Activated B cell treated with CpG ODN at 0.5 μM for 24 hours (primary cell): ENCODE measurements around the gene IDI2. TPM values are rescaled to one million over a fixed set of nuclear protein-coding genes. Genes with fewer than 3 reads are reported as not detected.

ENCODE experiments used
- ATAC-seq: fragments of 200-7000 bp; cut with Tn5 transposase; one replicate; pipeline ENCODE4 v1.10.0; 2021; ENCODE audit warnings: low read depth, mild to moderate bottlenecking, moderate library complexity
- CTCF ChIA-PET: fragments of 350-600 bp; sonication (Branson Sonifier 250); formaldehyde crosslinking; loops from one replicate; lab custom pipeline; 2021; ENCODE audit warnings: antibody characterized with exemption; lab: Charles Lee
- POLR2A ChIA-PET: fragments of 350-600 bp; sonication (Branson Sonifier 250); formaldehyde crosslinking; loops from one replicate; lab custom pipeline; 2021; ENCODE audit warnings: antibody characterized with exemption; lab: Charles Lee
- DNase-seq: peaks from one replicate; pipeline ENCODE4 v3.0.0; 2022
- H3K27ac Mint-ChIP-seq: one replicate; pipeline ENCODE4 v1.8.0; 2020; ENCODE audit warnings: mixed read lengths
- H3K27me3 Mint-ChIP-seq: one replicate; pipeline ENCODE4 v1.8.0; 2021; ENCODE audit warnings: mixed read lengths
- H3K36me3 Mint-ChIP-seq: one replicate; pipeline ENCODE4 v1.8.0; 2021; ENCODE audit warnings: low read depth, mixed read lengths
- H3K4me1 Mint-ChIP-seq: one replicate; pipeline ENCODE4 v1.8.0; 2021; ENCODE audit warnings: mixed read lengths
- H3K4me3 Mint-ChIP-seq: one replicate; pipeline ENCODE4 v1.8.0; 2020; ENCODE audit warnings: mild to moderate bottlenecking, mixed read lengths
- H3K9me3 Mint-ChIP-seq: one replicate; pipeline ENCODE4 v1.8.0; 2020; ENCODE audit warnings: mixed read lengths
- CTCF ChIP-seq: fragments of 200-600 bp; IDR thresholded peaks from one replicate; pipeline ENCODE4 v1.8.0; 2022; ENCODE audit warnings: antibody characterized with exemption, mild to moderate bottlenecking
- intact Hi-C: fragments of 100-400 bp; cut with micrococcal nuclease; formaldehyde crosslinking; loops from one replicate; pipeline ENCODE4 v1.15.1; 2024
- total RNA-seq: library from RNA; stranded (reverse); gene quantifications from 2 replicates; pipeline ENCODE4 v1.2.3, GENCODE V29; 2022

The IDI2 gene
- total RNA-seq, 1 donor from 2014 or later, result not detected

DNA sequence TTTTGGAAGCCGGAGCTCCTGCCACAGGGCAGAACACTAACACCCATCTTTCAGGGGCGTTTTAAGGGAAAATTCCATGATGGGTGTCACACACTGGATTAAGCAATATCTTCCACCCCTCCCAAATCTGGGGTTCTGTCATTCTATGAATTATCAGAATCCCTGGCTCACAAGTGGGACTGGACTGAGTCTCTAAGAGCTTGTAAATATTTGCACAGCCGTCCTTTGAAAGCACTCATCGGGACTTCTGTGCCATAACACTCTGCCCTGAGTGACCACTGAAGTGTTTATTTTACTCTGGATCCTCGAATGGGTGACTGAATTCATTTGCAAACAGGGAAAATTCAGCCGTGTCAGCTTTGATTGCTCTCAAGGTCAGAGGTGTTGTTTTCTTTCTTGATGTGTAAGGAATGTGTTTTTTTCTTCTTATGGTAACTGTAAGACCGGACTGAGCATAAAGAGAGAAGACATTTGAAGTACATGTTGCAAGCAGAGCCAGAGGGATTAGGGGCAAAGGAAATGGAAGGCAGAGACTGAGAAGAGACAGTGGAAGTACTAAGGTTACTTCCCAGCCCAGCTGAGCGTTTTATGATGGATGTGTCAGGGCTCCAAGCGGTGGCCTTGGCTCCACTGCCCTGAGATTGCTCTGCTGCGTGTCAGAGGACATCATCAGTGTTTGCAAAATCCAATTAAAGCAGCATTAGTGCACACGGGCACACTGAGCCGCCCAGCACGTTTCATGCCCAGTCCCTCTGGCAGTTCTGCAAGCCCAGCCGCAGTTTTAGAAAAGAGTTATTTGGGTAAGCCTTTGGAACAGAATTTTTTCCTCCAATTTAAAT is 55.1 kb downstream of the IDI2 start:
- DNase-seq (no peak), ATAC-seq (no peak)
- Mint-ChIP-seq H3K4me1 (no peaks in the 10 kb centered on the region), H3K27me3 (peaks cover 21% of the 10 kb centered on the region), H3K9me3 (no peaks in the 10 kb centered on the region), H3K36me3 (no peaks in the 10 kb centered on the region), H3K27ac (no peak overlapping the region), H3K4me3 (no peak overlapping the region)
- ChIA-PET CTCF (no interaction called here), POLR2A (no interaction called here)
- intact Hi-C loops, result no loop called here
- no peak for TF ChIP-seq CTCF

DNA sequence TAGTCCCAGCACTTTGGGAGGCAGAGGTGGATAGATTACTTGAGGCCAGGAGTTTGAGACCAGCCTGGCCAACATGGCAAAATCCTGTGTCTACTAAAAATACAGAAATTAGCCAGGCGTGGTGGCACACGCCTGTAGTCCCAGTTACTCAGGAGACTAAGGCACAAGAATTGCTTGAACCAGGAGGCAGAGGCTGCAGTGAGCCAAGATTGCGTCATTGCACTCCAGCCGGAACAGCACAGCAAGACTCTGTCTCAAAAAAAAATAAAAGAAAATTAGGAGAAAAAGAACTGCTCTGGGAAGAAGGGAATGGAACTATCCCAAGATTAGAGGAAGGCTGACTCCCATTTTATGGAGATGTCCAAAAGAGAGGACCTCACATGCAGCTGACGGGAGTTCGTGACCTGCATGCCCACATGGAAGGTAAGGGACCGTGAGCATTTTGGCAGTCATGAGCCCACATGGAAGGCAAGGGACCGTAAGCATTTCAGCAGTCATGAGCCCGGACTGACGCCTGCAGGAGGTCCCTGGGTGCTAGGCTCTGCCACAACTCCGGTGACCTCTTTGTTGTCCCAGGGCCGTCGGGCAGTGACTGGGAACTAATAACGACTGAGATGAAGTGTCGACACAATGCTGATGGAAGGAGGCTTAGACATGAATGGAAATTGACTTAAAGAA is 56.0 kb downstream of the IDI2 start:
- no peaks in the 10 kb centered on the region for H3K36me3 Mint-ChIP-seq
- POLR2A ChIA-PET, result no interaction called here
- ATAC-seq (no peak), DNase-seq (no peak)
- no peaks in the 10 kb centered on the region for H3K4me1 Mint-ChIP-seq
- H3K27ac Mint-ChIP-seq, result no peak overlapping the region
- TF ChIP-seq CTCF, result no peak
- intact Hi-C loops, result no loop called here
- H3K4me3 Mint-ChIP-seq, result no peak overlapping the region
- CTCF ChIA-PET, result no interaction called here
- H3K27me3 Mint-ChIP-seq, result peaks cover 21% of the 10 kb centered on the region
- no peaks in the 10 kb centered on the region for H3K9me3 Mint-ChIP-seq

Other genes with a start within 250 kb of the IDI2 start
- gene LARP4B, start 94.2 kb downstream of the IDI2 start, total RNA-seq, result 98.2 and 103 TPM in 2 replicates
- gene GTPBP4, start 37.4 kb downstream of the IDI2 start, total RNA-seq, result 68.0 and 73.8 TPM in 2 replicates
- gene IDI1, start 23.3 kb upstream of the IDI2 start, total RNA-seq, result 75.8 and 79.8 TPM in 2 replicates
- 16.2 and 20.0 TPM in 2 replicates for gene WDR37, start 30.5 kb upstream of the IDI2 start, total RNA-seq